IPS DF 4.7 (cell line): Measurements from ENCODE around the gene KRT85.
"Not testable (repeated sequence)": the region's sequence is repeated elsewhere in the genome, so short reads cannot be mapped to it uniquely, and the experiment has no call there.

ENCODE experiments used
- DNase-seq: peaks from one replicate; pipeline ENCODE4 v3.0.0-alpha.2; 2013; ENCODE audit warnings: low spot score; ENCODE audit errors: extremely low read depth

Gene KRT85

GRCh38 chr12:52366738-52367485 is at the start of gene KRT85:
Gene KRT85 (minus strand): TSS chr12:52367481. CDS start chr12:52367405, 76 bp downstream.
- DNase-seq = no peak

GRCh38 chr12:52416795-52417194 is 49.5 kb upstream of the KRT85 start:
- DNase-seq = no peak

GRCh38 chr12:52415870-52416750 is 48.8 kb upstream of the KRT85 start:
- DNase-seq = no peak

GRCh38 chr12:52414936-52415335 is 47.7 kb upstream of the KRT85 start:
- DNase-seq = no peak

- DNase-seq = no peak
Measured at GRCh38 chr12:52413782-52414345, 46.6 kb upstream of the KRT85 start.

- DNase-seq = no peak
Measured at GRCh38 chr12:52413202-52413601, 45.9 kb upstream of the KRT85 start.

GRCh38 chr12:52411815-52412214 is 44.5 kb upstream of the KRT85 start:
- no peak for DNase-seq

GRCh38 chr12:52410589-52411248 is 43.4 kb upstream of the KRT85 start:
- not testable (repeated sequence) for DNase-seq

- no peak for DNase-seq
Measured at GRCh38 chr12:52407918-52408317, 40.6 kb upstream of the KRT85 start.

- no peak for DNase-seq
Measured at GRCh38 chr12:52405922-52406385, 38.7 kb upstream of the KRT85 start, which contains the start of gene KRT82. Gene KRT82 (minus strand): TSS chr12:52406335. CDS start chr12:52406277, 58 bp downstream.

GRCh38 chr12:52404951-52405350 is 37.7 kb upstream of the KRT85 start:
- no peak for DNase-seq

GRCh38 chr12:52403561-52403960 is 36.3 kb upstream of the KRT85 start:
- DNase-seq = no peak

- no peak for DNase-seq
Measured at GRCh38 chr12:52402873-52403540, 35.7 kb upstream of the KRT85 start.

- DNase-seq = no peak
Measured at GRCh38 chr12:52402377-52402776, 35.1 kb upstream of the KRT85 start.

GRCh38 chr12:52401926-52402325 is 34.6 kb upstream of the KRT85 start:
- DNase-seq = no peak

- no peak for DNase-seq
Measured at GRCh38 chr12:52401526-52401925, 34.2 kb upstream of the KRT85 start.

- DNase-seq = no peak
Measured at GRCh38 chr12:52400906-52401305, 33.6 kb upstream of the KRT85 start.

GRCh38 chr12:52399756-52400155 is 32.5 kb upstream of the KRT85 start:
- DNase-seq = no peak

- DNase-seq = no peak
Measured at GRCh38 chr12:52398176-52398575, 30.9 kb upstream of the KRT85 start.

GRCh38 chr12:52396656-52397055 is 29.4 kb upstream of the KRT85 start:
- DNase-seq = no peak
